T-helper 17 cell (primary cell): Measurements from ENCODE around the gene PRDX5. TPM values are rescaled to one million over a fixed set of nuclear protein-coding genes. Genes with fewer than 3 reads are reported as not detected.
A peak's percentile ranks its signal among the peaks of the same experiment; 100 is the strongest.

Source experiments
- ATAC-seq: fragments of 150-1000 bp; cut with Tn5 transposase; 2 replicates; pipeline ENCODE4 v1.10.0; 2021; ENCODE audit warnings: mild to moderate bottlenecking, moderate library complexity
- DNase-seq, 3 donors: peaks; one replicate each; pipeline versions ENCODE4 v3.0.0 to v3.0.0-alpha.2; 2020 to 2021
- H3K9me3 ChIP-seq: one replicate; pipeline ENCODE4 v1.7.0; 2013; ENCODE audit warnings: low read length, mild to moderate bottlenecking; ENCODE audit not compliant: control insufficient read depth, poor library complexity, severe bottlenecking
- H3K27ac Mint-ChIP-seq: one replicate; pipeline ENCODE4 v1.8.0; 2022; ENCODE audit warnings: mild to moderate bottlenecking, moderate library complexity, mixed read lengths
- H3K27me3 Mint-ChIP-seq: one replicate; pipeline ENCODE4 v1.8.0; 2022; ENCODE audit warnings: mixed read lengths
- H3K36me3 Mint-ChIP-seq: one replicate; pipeline ENCODE4 v1.8.0; 2022; ENCODE audit warnings: low read depth, mixed read lengths
- H3K4me1 Mint-ChIP-seq: one replicate; pipeline ENCODE4 v1.8.0; 2022; ENCODE audit warnings: mild to moderate bottlenecking, mixed read lengths
- H3K4me3 Mint-ChIP-seq: one replicate; pipeline ENCODE4 v1.8.0; 2022; ENCODE audit warnings: mild to moderate bottlenecking, moderate library complexity, mixed read lengths
- total RNA-seq, 4 donors: library from RNA in 2 of 4; stranded (reverse) in 2 of 4; gene quantifications; one replicate each; pipeline ENCODE4 v1.2.3 and lab custom pipeline; 2022 to 2026

Gene PRDX5
- total RNA-seq, 2 donors from 2014 or later = 46.4 to 49.7 TPM

DNA sequence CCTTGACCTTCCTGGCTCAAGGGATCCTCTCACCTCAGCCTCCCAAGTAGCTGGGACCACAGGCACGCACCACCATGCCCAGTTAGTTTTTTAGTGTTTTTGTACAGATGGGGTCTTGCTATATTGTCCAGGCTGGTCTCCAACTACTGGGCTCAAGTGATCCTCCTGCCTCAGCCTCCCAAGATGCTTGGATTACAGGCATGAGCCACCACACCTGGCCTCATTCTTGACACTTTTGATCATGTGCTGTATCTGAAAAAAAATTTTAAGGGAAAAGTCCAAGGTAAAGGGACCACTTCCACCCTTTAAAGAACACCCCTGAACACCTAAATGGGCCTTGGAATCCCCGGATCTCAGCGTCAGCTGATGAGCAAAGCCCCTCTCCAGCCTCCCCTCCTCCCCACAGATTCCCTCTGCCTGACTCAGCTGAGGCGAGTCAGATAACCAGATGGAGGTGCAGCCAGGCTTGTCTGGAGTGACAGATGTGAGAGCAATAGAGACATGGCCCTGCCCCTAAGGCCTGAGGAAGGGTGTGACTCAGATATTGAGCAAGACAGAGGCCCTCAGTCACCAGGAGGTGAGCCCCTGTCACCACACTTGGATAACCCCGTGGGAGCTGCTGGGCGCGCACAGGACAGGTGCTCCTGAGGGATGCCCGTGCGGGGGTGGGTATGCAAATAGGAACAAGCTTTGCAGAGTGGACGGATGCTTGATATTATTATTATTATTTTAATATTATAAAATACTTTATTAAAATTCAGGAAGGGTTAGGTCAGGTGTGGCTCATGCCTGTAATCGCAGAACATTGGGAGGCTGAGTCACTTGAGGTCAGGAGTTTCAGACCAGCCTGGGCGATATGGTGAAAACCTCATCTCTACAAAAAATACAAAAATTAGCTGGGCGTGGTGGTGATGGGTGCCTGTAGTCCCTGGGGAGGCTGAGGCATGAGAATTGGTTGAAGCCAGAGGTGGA lies 17.1 kb downstream of the PRDX5 start:
- no peak overlapping the region for H3K27ac Mint-ChIP-seq
- H3K27me3 Mint-ChIP-seq = no peaks in the 10 kb centered on the region
- no peak overlapping the region for H3K4me3 Mint-ChIP-seq
- no peak for DNase-seq
- H3K9me3 ChIP-seq = no peaks in the 10 kb centered on the region
- peaks cover 24% of the 10 kb centered on the region for H3K4me1 Mint-ChIP-seq
- no peak for ATAC-seq
- H3K36me3 Mint-ChIP-seq = no peaks in the 10 kb centered on the region

DNA sequence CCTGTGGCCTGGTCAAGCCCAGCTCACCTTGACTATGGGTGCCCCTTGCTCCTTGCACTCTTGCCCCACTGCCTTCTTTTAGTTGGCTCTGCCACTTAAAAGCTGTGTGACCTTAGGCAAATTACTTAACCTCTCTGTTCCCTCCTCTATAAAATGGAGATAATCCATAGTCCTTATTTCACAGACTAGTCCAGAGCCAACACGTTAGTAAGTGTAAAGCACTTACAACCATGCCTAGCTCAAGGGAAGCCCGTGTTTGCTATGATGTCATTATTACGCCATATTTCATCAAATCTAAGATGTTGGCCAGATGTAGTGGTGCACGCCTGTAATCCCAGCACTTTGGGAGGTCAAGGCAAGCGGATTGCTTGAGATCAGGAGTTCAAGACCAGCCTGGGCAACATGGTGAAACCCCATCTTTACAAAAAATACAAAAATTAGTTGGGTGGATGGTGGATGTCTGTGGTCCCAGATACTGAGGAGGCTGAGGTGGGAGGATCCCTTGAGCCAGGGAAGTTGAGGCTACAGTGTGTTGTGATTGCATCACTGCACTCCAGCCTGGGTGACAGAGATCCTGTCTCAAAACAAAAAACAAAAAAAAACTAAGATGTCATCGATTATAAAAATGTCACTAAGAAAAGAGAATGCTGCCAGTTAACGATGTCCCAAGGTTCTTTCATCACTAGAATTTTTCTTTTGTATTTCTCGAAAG lies 19.8 kb downstream of the PRDX5 start:
- peaks cover 25% of the 10 kb centered on the region for H3K4me1 Mint-ChIP-seq
- H3K27ac Mint-ChIP-seq = no peak overlapping the region
- DNase-seq (no peak), ATAC-seq (no peak)
- peak overlapping the region; percentile 33 for H3K4me3 Mint-ChIP-seq
- no peaks in the 10 kb centered on the region for H3K36me3 Mint-ChIP-seq
- H3K9me3 ChIP-seq = no peaks in the 10 kb centered on the region
- no peaks in the 10 kb centered on the region for H3K27me3 Mint-ChIP-seq

DNA sequence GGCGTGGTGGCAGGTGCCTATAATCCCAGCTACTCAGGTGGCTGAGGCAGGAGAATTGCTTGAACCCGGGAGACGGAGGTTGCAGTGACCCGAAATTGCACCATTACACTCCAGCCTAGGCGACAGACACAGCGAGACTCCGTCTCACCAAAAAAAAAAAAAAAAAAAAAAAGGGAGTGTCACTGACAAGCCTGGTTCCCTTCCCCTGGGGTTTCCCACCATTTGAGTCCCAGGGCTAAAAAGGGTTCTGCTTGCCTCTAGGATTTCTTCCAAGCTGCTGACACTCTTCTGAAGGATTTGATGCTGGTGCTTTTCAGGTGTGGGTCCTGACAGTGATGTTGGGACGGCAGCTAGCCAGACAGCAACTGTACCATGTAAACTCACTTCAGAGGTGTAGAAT lies 20.8 kb downstream of the PRDX5 start:
- no peaks in the 10 kb centered on the region for H3K36me3 Mint-ChIP-seq
- H3K9me3 ChIP-seq = no peaks in the 10 kb centered on the region
- ATAC-seq = no peak
- H3K4me3 Mint-ChIP-seq = no peak overlapping the region
- H3K4me1 Mint-ChIP-seq = peaks cover 27% of the 10 kb centered on the region
- no peaks in the 10 kb centered on the region for H3K27me3 Mint-ChIP-seq
- no peak for DNase-seq
- peak overlapping the region; percentile 98 for H3K27ac Mint-ChIP-seq

DNA sequence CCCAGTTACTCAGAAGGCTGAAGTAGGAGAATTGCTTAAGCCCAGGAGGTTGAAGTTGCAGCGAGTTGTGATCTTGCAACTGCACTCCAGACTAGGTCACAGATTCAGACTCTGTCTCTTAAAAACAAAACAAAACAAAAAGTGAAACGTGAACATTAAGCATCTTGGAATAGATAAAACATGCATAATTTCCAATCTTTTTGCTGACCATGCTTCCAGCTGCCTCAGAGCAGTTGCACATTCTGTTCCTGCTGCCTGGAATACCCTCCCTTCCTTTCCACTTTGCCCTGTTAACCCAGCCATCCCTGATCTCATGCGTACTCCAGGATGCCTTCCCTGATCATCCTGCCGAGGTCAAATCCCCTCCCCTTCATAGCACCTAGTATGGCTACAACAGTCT lies 21.4 kb downstream of the PRDX5 start:
- H3K4me3 Mint-ChIP-seq = peak overlapping the region; percentile 95
- H3K27ac Mint-ChIP-seq = peak overlapping the region; percentile 98
- DNase-seq (no peak), ATAC-seq (no peak)
- H3K36me3 Mint-ChIP-seq = no peaks in the 10 kb centered on the region
- no peaks in the 10 kb centered on the region for H3K9me3 ChIP-seq
- peaks cover 27% of the 10 kb centered on the region for H3K4me1 Mint-ChIP-seq
- no peaks in the 10 kb centered on the region for H3K27me3 Mint-ChIP-seq

DNA sequence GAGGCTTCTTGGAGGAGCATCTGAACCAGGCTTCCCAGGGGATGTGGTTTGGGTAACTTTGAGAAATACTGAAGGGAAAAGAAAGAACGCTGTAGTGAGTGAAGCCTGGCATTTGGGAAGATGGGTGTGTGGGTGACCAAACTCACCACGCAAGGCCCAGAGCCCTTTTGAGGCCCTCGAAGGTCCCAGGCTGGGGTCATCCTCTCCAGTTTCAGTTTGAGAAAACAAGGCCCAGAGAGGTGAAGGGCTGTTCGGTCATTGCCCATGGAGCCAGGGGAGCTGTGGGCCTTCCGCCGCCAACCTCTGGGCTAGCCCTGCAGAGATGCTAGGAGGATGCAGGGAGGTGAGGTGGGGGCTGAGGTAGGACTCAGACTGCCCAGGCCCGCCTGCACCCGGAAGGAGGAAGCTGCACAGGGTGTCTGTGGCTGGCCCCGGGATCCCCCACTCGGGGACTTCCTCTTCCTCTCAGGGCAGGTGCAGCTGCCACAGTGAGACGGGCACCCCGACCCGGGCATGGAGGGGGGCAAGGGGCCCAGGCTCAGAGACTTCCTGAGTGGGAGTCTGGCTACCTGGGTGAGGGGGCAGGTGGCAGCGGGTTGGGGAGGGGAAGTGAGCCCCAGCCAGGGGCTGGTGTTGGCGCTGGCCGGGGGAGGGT lies 22.0 kb downstream of the PRDX5 start, which contains the start of gene CCDC88B:
Gene CCDC88B (plus strand): TSS at position 451 of the 655 bp plus-strand sequence. CDS start 63 bp downstream, at position 514.
- H3K36me3 Mint-ChIP-seq = no peaks in the 10 kb centered on the region
- peak; percentile 93 for ATAC-seq
- no peaks in the 10 kb centered on the region for H3K27me3 Mint-ChIP-seq
- H3K4me1 Mint-ChIP-seq = peaks cover 27% of the 10 kb centered on the region
- peak within 1 kb of the TSS; percentile 98 for H3K27ac Mint-ChIP-seq
- peak; percentile 81 to 85 (median 83) for DNase-seq
- no peaks in the 10 kb centered on the region for H3K9me3 ChIP-seq
- H3K4me3 Mint-ChIP-seq = peak within 1 kb of the TSS; percentile 95

DNA sequence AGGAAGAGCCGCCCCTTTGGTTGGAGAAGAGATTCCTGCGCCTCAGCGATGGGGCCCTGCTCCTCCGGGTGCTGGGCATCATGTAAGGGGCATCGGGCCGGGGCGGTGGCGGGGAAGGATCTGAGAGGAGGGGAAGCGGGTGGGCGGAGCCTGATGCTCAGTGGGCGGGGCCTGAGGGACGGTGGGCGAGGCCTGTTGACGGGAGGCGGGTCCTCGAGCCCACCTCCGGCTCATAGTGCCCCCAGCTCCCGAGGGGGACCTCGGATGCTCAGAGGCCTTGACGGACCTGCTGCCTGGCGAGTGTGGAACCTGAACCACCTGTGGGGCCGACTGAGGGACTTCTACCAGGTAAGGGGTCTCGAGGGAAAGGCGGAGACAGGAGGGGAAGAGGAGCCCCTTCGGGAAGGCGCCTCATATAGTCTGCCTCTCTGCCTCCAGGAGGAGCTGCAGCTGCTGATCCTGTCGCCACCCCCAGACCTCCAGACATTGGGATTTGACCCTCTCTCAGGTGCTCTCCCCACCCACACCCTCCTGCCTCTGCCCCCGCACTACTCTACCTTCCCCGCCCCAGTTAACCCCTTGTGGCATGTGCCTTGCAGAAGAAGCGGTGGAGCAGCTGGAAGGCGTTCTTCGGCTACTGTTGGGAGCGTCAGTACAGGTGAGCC lies 22.9 kb downstream of the PRDX5 start:
- H3K4me1 Mint-ChIP-seq = peaks cover 29% of the 10 kb centered on the region
- H3K27ac Mint-ChIP-seq = peak overlapping the region; percentile 98
- ATAC-seq (peak; percentile 47), DNase-seq (peak; percentile 67 to 69 (median 68))
- peak overlapping the region; percentile 95 for H3K4me3 Mint-ChIP-seq
- no peaks in the 10 kb centered on the region for H3K9me3 ChIP-seq
- no peaks in the 10 kb centered on the region for H3K27me3 Mint-ChIP-seq
- H3K36me3 Mint-ChIP-seq = peaks cover 3% of the 10 kb centered on the region

DNA sequence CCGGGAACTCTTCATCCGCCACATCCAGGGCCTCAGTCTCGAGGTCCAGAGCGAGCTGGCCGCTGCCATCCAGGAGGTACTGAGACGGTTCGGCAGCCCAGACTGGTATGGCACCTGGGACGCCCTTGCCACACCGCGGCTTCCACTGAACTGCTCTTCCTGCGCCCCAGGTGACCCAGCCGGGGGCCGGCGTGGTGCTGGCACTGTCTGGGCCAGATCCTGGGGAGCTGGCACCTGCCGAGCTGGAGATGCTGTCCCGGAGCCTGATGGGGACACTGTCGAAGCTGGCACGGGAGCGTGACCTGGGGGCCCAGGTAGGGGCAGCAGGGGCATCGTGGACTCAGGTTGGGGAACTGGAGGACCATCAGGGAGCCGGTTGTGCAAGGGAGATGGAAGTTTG lies 23.5 kb downstream of the PRDX5 start:
- Mint-ChIP-seq H3K27ac (peak overlapping the region; percentile 98), H3K4me1 (peaks cover 29% of the 10 kb centered on the region), H3K36me3 (peaks cover 3% of the 10 kb centered on the region), H3K4me3 (peak overlapping the region; percentile 95), H3K27me3 (no peaks in the 10 kb centered on the region)
- no peaks in the 10 kb centered on the region for H3K9me3 ChIP-seq
- DNase-seq (no peak), ATAC-seq (no peak)

DNA sequence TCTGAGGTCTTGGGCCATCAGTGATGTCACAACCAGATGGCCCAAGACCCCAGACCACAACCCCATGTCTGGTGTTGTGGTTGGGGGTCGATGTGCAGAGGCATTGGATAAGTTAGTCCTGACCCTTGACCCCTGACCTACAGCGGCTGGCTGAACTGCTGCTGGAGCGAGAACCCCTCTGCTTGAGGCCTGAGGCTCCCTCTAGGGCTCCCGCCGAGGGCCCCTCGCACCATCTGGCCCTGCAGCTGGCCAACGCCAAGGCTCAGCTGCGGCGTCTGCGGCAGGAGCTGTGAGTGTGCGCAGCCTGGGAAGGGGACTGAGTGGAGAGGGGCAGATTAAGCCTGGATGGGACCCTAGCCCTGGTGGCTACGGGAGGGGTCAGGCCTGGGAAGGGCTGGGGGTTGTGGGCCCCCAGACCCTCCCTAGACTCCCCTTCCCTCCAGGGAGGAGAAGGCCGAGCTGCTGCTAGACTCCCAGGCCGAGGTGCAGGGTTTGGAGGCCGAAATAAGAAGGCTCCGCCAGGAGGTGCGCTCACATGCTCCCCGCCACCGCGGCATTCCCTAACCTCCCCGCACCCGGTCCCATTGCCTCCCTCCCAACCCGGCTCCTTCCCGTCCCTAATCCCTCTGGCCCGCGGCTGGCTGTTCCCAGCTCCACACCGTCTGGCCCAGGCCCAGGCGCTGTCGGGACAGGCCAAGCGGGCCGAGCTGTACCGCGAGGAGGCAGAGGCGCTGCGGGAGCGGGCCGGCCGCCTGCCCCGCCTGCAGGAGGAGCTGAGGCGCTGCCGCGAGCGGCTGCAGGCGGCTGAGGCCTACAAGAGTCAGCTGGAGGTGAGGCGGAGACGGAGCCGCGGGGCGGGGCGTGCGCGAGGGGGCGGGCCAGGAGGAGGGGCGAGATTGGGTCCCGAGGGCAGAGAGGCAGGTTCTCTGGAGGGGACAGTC lies 24.2 kb downstream of the PRDX5 start:
- Mint-ChIP-seq H3K27ac (peak overlapping the region; percentile 98), H3K4me3 (peak overlapping the region; percentile 95), H3K4me1 (peaks cover 27% of the 10 kb centered on the region), H3K27me3 (no peaks in the 10 kb centered on the region), H3K36me3 (peaks cover 3% of the 10 kb centered on the region)
- DNase-seq = peak; percentile 83 to 89 (median 88)
- peak; percentile 69 for ATAC-seq
- H3K9me3 ChIP-seq = no peaks in the 10 kb centered on the region

DNA sequence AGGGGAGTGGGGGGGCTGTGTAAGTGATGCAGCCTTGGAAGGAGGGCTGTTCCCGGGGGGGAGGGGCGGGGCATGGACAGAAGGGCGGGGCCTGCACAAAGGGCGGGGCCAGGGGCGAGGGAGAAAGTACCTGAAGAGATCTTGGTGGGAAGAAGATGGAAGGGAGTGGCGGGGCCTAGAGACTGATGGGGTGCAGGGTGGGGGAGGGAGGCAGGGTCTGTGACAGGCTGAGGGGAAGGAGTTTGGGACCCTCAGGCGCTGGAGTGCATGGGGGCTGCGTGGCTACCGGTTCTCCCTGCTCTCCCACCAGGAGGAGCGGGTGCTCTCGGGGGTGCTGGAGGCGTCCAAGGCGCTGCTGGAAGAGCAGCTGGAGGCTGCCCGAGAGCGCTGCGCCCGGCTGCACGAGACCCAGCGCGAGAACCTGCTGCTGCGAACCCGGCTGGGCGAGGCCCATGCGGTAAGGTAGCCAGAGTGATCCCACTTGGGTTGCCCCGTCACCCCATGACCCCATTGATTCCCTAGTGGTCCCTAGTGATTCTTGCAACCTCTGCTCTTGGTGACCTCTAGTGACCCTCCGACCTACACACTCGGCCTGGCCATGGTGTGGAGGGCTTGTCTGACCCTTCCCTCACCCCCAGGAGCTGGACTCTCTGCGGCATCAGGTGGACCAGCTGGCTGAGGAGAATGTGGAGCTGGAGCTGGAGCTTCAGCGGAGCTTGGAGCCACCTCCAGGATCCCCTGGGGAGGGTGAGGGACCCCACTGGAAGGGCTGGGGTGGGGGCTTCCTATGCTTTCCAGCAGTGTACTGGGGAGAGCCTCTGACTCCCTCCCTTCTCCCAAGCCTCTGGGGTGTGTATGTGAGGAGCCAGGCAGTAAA lies 25.2 kb downstream of the PRDX5 start:
- Mint-ChIP-seq H3K27ac (no peak overlapping the region), H3K4me3 (peak overlapping the region; percentile 68), H3K4me1 (peaks cover 29% of the 10 kb centered on the region), H3K36me3 (peaks cover 3% of the 10 kb centered on the region), H3K27me3 (no peaks in the 10 kb centered on the region)
- H3K9me3 ChIP-seq = no peaks in the 10 kb centered on the region
- no peak for ATAC-seq
- no peak for DNase-seq

DNA sequence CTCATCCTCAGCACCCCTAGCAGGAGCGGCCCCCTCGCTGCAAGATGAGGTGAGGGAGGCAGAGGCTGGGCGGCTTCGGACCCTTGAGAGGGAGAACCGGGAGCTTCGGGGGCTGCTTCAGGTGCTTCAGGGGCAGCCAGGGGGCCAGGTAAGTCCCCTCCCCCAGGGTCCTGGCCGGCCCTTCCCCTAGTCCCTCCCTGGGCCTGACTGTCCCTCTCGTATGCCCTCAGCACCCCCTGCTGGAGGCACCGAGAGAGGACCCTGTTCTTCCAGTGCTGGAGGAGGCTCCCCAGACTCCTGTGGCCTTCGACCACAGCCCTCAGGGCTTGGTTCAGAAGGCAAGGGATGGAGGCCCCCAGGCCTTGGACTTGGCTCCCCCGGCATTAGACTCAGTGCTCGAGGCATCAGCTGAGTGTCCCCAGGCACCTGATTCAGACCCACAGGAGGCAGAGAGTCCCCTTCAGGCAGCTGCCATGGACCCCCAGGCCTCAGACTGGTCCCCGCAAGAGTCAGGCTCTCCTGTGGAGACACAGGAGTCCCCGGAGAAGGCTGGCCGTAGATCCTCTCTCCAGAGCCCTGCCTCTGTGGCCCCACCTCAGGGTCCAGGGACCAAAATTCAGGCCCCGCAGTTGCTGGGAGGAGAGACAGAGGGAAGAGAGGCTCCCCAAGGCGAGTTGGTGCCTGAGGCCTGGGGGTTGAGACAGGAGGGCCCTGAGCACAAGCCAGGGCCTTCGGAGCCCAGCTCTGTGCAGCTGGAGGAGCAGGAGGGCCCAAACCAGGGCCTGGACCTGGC lies 26.0 kb downstream of the PRDX5 start:
- H3K4me3 Mint-ChIP-seq = no peak overlapping the region
- peaks cover 3% of the 10 kb centered on the region for H3K36me3 Mint-ChIP-seq
- H3K9me3 ChIP-seq = no peaks in the 10 kb centered on the region
- no peaks in the 10 kb centered on the region for H3K27me3 Mint-ChIP-seq
- peak overlapping the region; percentile 43 for H3K27ac Mint-ChIP-seq
- ATAC-seq = no peak
- DNase-seq = no peak
- peaks cover 28% of the 10 kb centered on the region for H3K4me1 Mint-ChIP-seq

DNA sequence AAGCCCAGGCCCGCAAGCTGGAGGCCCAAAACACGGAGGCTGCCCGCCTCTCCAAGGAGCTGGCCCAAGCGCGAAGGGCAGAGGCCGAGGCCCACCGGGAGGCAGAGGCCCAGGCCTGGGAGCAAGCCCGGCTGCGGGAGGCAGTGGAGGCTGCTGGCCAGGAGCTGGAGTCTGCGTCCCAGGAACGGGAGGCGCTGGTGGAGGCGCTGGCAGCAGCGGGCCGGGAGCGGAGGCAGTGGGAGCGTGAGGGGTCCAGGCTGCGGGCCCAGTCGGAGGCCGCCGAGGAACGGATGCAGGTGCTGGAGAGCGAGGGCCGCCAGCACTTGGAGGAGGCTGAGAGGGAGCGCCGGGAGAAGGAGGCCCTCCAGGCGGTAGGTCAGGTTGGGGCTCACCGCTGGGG lies 26.9 kb downstream of the PRDX5 start:
- H3K4me3 Mint-ChIP-seq = no peak overlapping the region
- no peaks in the 10 kb centered on the region for H3K27me3 Mint-ChIP-seq
- H3K4me1 Mint-ChIP-seq = peaks cover 20% of the 10 kb centered on the region
- peaks cover 3% of the 10 kb centered on the region for H3K36me3 Mint-ChIP-seq
- DNase-seq (no peak), ATAC-seq (no peak)
- peak overlapping the region; percentile 43 for H3K27ac Mint-ChIP-seq
- no peaks in the 10 kb centered on the region for H3K9me3 ChIP-seq
